ENCODE measurements around the gene RASSF10. TPM values are rescaled to one million over a fixed set of nuclear protein-coding genes. Genes with fewer than 3 reads are reported as not detected.

Gene RASSF10
- total RNA-seq, 2 donors from 2014 or later, result 29.1 to 30.8 TPM

DNA sequence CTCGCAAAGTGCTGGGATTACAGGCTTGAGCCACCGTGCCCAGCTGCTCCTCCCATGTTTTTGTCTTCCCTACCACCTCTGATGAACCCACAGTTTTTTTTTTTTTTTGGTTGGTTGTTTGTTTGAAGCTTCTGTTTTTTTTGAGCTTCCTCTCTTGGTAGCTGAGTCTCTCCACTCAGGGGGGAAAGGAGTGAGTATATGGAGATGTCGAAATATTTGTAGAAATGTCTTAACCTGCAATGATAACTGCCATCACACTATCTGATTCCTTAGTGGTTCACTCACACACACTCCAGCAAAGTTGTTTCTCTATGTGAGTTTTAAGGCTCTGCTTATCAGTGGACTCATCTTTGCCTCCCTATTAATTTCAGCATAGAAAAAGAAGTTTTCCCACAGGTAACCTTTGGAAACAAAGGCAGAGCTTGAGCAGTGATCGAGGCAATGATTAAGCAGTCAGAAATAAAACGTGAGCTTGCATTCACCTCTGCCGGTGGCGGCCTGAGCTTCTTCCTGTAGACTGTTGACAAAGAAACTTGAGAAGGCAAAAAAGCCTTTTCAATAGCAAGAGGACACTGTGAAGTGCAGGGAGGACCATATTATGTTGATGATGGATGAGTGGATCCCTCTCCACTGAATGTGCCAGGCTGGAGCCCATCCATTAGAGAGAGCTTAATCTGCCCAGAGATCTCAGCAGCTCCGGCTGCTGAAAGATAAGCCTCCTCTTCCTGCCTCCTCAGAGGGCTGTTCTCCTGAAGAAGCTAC lies 29.0 kb upstream of the RASSF10 start:
- H3K4me3 ChIP-seq (ENCODE audit: low read length), result no peak overlapping the region
- Mint-ChIP-seq H3K4me1 (peaks cover 17% of the 10 kb centered on the region), H3K27ac (no peak overlapping the region), H3K27me3 (ENCODE audit: insufficient read depth) (no peaks in the 10 kb centered on the region), H3K4me3 (no peak overlapping the region), H3K36me3 (ENCODE audit: low read depth) (no peaks in the 10 kb centered on the region), H3K9me3 (no peaks in the 10 kb centered on the region)
- H3K27me3 ChIP-seq (ENCODE audit: control insufficient read depth, insufficient read depth, low read length, poor library complexity, severe bottlenecking), result no peaks in the 10 kb centered on the region
- H3K4me1 ChIP-seq (ENCODE audit: control insufficient read depth, insufficient read depth, low read length), result peaks cover 3% of the 10 kb centered on the region
- H3K9me3 ChIP-seq (ENCODE audit: control insufficient read depth, low read length), result no peaks in the 10 kb centered on the region
- TF ChIP-seq, protein P1, sequence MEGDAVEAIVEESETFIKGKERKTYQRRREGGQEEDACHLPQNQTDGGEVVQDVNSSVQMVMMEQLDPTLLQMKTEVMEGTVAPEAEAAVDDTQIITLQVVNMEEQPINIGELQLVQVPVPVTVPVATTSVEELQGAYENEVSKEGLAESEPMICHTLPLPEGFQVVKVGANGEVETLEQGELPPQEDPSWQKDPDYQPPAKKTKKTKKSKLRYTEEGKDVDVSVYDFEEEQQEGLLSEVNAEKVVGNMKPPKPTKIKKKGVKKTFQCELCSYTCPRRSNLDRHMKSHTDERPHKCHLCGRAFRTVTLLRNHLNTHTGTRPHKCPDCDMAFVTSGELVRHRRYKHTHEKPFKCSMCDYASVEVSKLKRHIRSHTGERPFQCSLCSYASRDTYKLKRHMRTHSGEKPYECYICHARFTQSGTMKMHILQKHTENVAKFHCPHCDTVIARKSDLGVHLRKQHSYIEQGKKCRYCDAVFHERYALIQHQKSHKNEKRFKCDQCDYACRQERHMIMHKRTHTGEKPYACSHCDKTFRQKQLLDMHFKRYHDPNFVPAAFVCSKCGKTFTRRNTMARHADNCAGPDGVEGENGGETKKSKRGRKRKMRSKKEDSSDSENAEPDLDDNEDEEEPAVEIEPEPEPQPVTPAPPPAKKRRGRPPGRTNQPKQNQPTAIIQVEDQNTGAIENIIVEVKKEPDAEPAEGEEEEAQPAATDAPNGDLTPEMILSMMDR (conservative IDR thresholded peaks at IDR 0.05), result no peak
- H3K27ac ChIP-seq (ENCODE audit: low read depth, low read length), result no peak overlapping the region
- DNase-seq, result no peak
- no peaks in the 10 kb centered on the region for H3K36me3 ChIP-seq (ENCODE audit: control insufficient read depth, insufficient read depth, low read length)
- WGBS, 2 experiments (ENCODE audit: insufficient coverage in 1 of 2, insufficient read length in 1 of 2), result 74 to 78% methylated on average over 5 to 7 of the region's 8 CpGs
- H3K9ac ChIP-seq (ENCODE audit: extremely low read depth, low read length, poor library complexity, severe bottlenecking), result no peak overlapping the region

DNA sequence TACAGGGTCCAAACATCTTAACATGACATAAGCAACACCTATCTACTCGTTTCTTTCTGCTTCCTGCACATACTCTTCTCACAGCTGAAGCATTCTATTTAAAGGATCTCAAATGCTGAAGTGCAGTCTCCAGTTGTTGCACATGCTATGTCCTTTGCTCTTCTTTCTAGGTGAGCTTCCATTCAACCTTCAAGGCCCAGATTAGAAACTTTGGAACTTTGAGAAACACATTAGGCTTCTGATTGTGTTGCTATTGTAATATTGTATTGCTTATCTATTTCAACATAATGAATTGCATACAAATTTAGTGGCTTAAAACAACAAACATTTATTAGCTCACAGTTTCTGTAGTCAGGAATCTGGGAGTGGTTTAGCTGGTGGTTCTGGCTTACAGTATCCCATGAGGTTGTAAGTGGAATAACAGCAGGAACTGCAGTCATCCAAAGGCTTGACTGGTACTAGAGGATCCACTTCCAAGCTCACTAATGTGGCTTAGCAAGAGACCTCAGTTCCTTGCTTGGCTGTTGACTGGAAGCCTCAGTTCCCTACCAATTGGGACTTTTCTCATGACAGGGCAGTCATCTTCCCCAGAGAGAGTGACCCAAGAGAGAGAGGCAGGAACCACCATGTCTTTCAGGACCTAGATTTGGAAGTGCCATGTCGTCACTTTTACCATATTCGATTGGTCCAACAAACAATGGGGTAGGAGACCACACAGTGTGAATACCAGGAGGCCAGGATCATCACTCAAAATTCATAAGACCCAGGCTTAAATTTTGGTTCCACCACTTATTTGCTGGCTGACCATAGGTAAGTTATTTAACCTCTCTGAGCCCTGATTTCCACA lies 27.2 kb upstream of the RASSF10 start:
- Histone ChIP-seq H3K27ac (ENCODE audit: low read depth, low read length) (no peak overlapping the region), H3K9me3 (ENCODE audit: control insufficient read depth, low read length) (no peaks in the 10 kb centered on the region), H3K4me1 (ENCODE audit: control insufficient read depth, insufficient read depth, low read length) (peaks cover 3% of the 10 kb centered on the region), H3K4me3 (ENCODE audit: low read length) (no peak overlapping the region), H3K27me3 (ENCODE audit: control insufficient read depth, insufficient read depth, low read length, poor library complexity, severe bottlenecking) (peaks cover 2% of the 10 kb centered on the region), H3K9ac (ENCODE audit: extremely low read depth, low read length, poor library complexity, severe bottlenecking) (no peak overlapping the region), H3K36me3 (ENCODE audit: control insufficient read depth, insufficient read depth, low read length) (no peaks in the 10 kb centered on the region)
- Mint-ChIP-seq H3K4me3 (no peak overlapping the region), H3K4me1 (peaks cover 17% of the 10 kb centered on the region), H3K27ac (no peak overlapping the region), H3K27me3 (ENCODE audit: insufficient read depth) (peaks cover 1% of the 10 kb centered on the region), H3K9me3 (no peaks in the 10 kb centered on the region), H3K36me3 (ENCODE audit: low read depth) (no peaks in the 10 kb centered on the region)
- WGBS, 2 experiments (ENCODE audit: insufficient coverage in 1 of 2, insufficient read length in 1 of 2), result 93 to 95% methylated on average over 3 of the region's 3 CpGs
- no peak for DNase-seq
- TF ChIP-seq, protein P1 (conservative IDR thresholded peaks at IDR 0.05), result peak; percentile 59

DNA sequence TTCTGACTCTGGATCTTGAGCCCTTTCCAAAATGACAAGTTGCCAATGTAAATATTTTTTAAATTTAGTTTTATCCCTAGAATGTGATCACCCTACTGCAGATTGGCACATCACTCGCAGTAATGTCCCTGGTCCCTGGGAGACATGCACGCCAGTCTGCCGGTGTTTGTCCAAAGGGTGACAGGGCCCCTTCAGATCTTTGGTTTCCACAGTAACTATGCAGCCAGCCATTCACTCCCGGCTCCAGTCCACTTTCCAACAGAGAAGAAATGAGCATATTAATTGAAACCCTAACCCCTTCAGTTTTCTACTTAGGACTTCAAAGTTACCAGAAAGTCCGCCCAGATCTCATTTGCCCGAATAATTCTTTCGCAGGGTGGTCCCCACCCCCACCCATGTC lies 25.8 kb upstream of the RASSF10 start:
- Histone ChIP-seq H3K4me1 (ENCODE audit: control insufficient read depth, insufficient read depth, low read length) (peaks cover 3% of the 10 kb centered on the region), H3K9ac (ENCODE audit: extremely low read depth, low read length, poor library complexity, severe bottlenecking) (no peak overlapping the region), H3K27me3 (ENCODE audit: control insufficient read depth, insufficient read depth, low read length, poor library complexity, severe bottlenecking) (peaks cover 3% of the 10 kb centered on the region), H3K36me3 (ENCODE audit: control insufficient read depth, insufficient read depth, low read length) (no peaks in the 10 kb centered on the region), H3K27ac (ENCODE audit: low read depth, low read length) (peak overlapping the region; percentile 26), H3K4me3 (ENCODE audit: low read length) (no peak overlapping the region), H3K9me3 (ENCODE audit: control insufficient read depth, low read length) (no peaks in the 10 kb centered on the region)
- DNase-seq, result no peak
- no peak overlapping the region for H3K4me3 Mint-ChIP-seq
- no peak overlapping the region for H3K27ac Mint-ChIP-seq
- WGBS, 2 experiments (ENCODE audit: insufficient coverage in 1 of 2, insufficient read length in 1 of 2), result 84 to 92% methylated on average over 6 to 7 of the region's 7 CpGs
- peaks cover 1% of the 10 kb centered on the region for H3K27me3 Mint-ChIP-seq (ENCODE audit: insufficient read depth)
- TF ChIP-seq, protein P1 (conservative IDR thresholded peaks at IDR 0.05), result no peak
- peaks cover 17% of the 10 kb centered on the region for H3K4me1 Mint-ChIP-seq
- H3K36me3 Mint-ChIP-seq (ENCODE audit: low read depth), result no peaks in the 10 kb centered on the region
- H3K9me3 Mint-ChIP-seq, result no peaks in the 10 kb centered on the region
